NCI-H1105 treated with DMSO at 0.1 percent for 48 hours (cell line): ENCODE data around the gene NOL9.

Source experiments
- DNase-seq: peaks from one replicate; lab custom pipeline; 2025; lab: John Stamatoyannopoulos, UW

The NOL9 gene

GRCh38 chr1:6519935-6520671, 34.2 kb downstream of the NOL9 start:
- peak; percentile 76 for DNase-seq

DNA sequence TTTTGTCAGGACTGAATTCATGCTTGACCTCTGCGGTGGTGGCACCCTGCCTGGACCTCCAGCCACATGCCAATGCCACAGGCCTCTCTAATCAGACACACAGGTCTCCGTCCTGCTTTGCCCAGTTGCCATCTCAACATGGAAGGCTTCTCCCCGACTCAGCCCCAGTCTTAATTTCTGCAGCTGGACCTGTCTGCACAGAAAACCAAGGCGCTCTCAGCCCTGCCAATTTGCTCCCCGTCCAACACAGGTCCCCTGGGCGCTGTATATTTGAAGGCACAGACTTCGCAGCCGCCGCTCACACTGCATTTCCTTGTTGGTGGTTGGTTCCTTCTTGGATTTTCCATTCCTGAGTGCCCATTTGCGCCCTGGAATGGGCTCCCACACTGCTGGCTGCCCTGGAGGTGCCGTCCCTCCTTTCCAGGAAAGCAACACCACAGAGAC, 34.8 kb downstream of the NOL9 start:
- no peak for DNase-seq

GRCh38 chr1:6517435-6517851, 36.9 kb downstream of the NOL9 start:
- no peak for DNase-seq

- no peak for DNase-seq
These were observed 38.5 kb downstream of the NOL9 start for GRCh38 chr1:6515771-6516170.

GRCh38 chr1:6513320-6513801, 41.0 kb downstream of the NOL9 start:
- DNase-seq: no peak

- DNase-seq: no peak
These were observed 41.4 kb downstream of the NOL9 start for GRCh38 chr1:6512908-6513280.

GRCh38 chr1:6512245-6512907, 41.9 kb downstream of the NOL9 start:
- DNase-seq: no peak

GRCh38 chr1:6511561-6512244, 42.6 kb downstream of the NOL9 start:
- DNase-seq: no peak

DNA sequence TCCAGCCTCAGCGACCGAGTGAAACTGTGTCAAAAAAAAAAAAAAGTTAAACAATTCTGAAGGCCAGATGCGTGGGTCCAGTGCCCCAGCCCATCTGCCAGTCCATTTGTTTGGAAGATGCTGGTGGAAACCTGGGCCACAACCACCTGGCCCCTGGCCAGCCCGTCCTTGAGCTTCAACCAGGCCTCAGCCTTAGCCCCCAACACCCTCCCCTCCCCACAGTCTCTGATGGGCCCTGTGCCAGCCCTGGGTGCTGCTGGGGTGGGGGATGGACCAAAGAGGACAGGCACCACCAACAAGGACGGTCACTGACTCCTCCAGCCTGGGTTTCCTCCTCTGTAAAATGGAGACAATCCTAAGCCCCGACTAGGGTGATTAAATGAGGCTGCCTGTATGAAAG, 43.3 kb downstream of the NOL9 start:
- no peak for DNase-seq

DNA sequence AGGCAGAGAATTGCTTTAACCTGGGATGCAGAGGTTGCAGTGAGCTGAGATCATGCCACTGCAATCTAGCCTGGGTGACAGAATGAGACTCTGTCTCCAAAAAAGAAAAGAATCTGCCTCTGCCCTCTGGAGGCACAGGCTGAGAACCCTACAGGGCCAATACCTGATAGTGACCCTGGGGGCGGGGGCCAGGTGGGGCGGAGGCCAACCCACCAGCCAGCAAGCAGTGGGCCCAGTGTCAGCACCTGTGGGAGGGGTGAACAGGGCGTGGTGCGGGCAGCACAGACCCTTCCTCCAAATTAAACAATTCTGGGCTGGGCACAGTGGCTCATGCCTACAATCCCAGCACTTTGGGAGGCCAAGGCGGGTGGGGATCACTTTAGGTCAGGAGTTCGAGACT, 43.8 kb downstream of the NOL9 start:
- no peak for DNase-seq

DNA sequence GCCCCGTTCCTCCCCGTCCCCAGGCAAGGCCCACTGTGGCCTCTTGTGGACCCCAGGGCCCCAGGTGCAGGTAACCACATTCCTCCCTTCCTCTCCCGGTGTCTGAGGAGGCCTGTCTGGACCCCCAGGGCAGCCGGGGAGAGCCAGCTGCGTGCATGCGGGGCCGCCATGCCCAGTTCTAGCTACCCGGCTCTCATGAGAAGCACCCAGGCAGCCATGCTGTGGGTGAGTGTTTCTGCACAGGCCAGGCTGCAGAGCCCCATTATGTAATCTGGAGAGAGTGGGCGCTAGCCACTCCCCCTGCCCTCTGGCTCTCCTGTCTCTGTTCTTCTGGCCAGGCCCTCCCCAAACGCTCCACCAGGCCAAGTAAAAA, 44.4 kb downstream of the NOL9 start:
- DNase-seq: no peak

DNA sequence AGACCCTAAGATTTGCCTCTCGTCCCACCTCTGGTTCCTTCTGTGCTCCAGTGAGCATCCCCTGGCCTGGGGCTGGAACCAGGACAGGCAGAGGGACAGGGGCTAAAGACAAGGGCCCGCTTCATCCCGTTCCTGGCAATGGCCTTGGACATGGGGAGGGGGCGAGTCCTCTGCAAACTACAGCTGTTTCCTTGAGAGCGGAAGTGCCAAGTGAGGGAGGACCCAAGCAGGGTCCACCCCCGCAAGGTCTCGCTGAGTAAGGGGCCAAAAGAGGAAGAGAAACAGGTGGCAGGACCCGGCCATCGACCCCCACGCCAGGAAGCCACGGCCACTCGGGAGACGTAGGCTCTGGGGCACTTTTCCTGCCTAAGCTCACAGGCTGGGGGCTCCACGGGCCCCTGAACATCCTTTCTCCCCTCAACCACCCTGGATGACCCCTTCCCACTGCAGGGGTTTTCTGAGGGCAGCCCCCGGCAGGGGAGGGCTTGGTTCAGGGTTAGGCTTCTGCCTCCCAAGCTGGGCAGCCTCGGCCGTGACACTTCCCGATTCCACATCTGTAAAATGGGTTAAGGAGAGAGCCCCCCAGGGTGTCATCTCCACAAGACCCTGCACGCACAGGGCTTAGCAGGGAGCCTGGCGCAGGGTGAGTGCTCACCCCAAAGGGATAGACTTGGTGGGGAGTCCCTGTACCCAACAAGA, 44.9 kb downstream of the NOL9 start:
- no peak for DNase-seq

GRCh38 chr1:6508816-6509189, 45.5 kb downstream of the NOL9 start:
- DNase-seq: no peak

DNA sequence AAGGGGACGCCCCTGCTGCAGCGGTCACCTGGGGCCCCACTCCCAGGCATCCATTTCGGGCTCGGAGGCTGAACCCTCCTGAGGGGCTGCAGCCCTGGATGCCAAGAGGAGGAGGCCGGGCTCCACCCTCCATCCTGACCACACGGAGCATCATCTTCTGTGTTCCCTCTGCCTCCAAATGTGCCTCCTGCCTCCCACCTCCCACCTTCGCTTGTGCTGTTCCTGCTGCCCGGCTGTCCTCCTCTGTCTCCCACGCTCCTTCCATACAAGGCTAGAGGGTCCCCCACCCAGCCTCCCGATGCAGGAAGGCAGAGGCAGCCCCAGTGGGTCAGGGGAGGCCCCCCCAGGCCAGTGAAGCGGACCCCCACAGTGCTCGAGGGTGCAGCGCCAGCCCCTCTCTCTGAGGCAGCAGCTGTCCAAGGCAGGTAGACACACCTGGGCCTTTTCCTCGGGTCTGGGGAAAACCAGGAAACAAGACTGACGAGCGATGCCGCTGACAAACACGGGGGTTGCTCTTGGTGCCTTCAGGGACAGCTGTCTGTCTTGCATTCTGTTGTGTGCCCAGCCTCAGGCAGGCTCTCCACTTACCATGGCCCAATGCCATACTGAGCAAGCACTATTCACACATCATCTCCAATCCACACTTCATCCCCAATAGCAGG, 46.0 kb downstream of the NOL9 start:
- no peak for DNase-seq

DNA sequence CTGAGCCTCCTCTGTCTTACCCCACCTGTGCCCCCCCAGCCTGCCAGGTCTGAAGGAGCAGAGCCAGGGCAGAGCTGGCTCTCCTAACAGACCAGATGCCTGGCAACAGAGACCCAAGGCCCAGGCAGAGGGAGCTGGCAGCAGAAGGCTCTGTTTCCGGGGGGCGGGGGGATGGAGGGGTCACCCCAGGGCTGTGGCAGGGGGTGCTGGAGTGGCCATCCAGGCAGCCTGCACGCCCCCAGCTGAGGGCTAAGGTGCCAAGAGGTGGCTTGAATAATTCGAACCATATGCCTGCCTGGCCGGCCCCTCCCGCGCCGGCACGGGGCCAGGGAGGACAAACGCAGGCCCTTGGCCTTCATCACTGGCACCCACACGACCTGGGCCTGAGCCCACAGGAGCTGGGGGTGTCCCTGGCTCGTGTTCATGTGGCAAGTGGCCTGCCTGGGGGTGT, 46.8 kb downstream of the NOL9 start:
- DNase-seq: no peak

- no peak for DNase-seq
These were observed 47.3 kb downstream of the NOL9 start for GRCh38 chr1:6507037-6507428.

DNA sequence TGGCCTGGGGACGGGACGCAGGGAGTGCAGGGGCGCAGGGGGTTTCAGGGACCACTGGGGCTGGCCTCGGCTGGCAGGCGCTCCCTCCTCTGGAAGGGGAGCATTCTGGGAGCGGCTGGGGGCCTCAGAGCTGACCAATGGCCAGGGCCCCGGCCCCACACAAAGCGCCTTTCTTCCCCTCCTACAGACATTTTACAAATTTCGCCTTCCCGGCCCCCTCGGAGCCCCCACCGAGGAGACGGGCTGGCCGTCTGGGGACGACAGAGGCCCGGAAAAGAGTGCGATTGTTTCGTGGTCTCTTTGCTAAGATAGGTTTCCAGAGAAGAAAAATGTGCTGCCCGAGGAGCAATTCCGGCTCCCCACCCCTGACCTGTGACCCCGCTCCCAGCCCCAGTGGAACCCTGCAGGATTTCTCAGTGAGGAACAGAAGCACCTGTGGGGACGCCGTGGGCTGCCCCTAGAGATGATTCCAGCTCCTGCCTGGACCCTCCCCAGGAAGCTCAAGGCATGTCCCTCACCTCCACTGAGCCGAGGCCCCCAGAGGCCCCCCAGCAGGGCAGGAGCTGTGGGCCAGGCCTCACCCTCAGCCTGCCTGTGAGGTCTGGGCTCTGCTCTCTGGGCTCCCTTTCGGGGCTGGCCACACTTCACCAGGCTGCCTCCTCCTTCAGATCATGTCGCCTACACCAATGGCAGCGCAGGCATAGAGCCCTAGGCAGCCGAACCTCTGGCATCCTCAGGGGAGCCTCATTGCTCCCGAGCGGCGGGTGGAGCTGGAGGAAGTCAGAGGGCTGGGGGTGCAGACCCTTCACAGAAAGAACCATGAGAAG, 47.9 kb downstream of the NOL9 start:
- no peak for DNase-seq

- no peak for DNase-seq
These were observed 48.7 kb downstream of the NOL9 start for GRCh38 chr1:6505367-6506209.

DNA sequence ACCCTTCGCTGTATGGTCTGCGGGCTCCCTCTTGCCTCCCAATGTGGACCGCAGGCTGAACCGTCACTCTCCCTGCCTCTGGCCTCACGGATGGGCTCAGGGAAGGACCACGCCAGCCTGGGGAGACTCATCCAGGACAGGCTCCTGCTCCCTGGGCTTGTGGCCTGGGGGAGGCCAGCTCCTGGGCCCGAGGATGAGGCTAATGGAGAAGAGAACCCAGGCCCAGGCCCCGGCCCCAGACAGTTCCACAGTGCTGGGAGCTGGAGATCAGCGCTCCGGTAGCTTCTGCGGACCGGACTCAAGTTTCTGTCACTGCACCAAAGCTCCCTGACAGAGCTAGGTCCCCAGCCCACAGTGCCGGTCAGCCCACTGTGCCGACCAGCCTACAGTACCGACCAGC, 49.4 kb downstream of the NOL9 start:
- no peak for DNase-seq
